ENCODE results near the gene LEFTY1.

- TF ChIP-seq, protein P1, sequence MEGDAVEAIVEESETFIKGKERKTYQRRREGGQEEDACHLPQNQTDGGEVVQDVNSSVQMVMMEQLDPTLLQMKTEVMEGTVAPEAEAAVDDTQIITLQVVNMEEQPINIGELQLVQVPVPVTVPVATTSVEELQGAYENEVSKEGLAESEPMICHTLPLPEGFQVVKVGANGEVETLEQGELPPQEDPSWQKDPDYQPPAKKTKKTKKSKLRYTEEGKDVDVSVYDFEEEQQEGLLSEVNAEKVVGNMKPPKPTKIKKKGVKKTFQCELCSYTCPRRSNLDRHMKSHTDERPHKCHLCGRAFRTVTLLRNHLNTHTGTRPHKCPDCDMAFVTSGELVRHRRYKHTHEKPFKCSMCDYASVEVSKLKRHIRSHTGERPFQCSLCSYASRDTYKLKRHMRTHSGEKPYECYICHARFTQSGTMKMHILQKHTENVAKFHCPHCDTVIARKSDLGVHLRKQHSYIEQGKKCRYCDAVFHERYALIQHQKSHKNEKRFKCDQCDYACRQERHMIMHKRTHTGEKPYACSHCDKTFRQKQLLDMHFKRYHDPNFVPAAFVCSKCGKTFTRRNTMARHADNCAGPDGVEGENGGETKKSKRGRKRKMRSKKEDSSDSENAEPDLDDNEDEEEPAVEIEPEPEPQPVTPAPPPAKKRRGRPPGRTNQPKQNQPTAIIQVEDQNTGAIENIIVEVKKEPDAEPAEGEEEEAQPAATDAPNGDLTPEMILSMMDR (IDR thresholded peaks at IDR 0.05 in 8 of 11, conservative IDR thresholded peaks at IDR 0.05 in 3 of 11): no peak
- no peak for TF ChIP-seq POLR2AphosphoS5 (IDR thresholded peaks at IDR 0.05)
Measured at GRCh38 chr1:225909477-225909876, 20.5 kb upstream of the LEFTY1 start.
